Endometrium (tissue), 2 donors: ENCODE measurements around the gene ARCN1.
"Not testable (repeated sequence)": the region's sequence is repeated elsewhere in the genome, so short reads cannot be mapped to it uniquely, and the experiment has no call there.

Experiments
- FAIRE-seq: peaks from 2 replicates; lab custom pipeline; 2012; peaks lifted over from hg19 to GRCh38; lab: Jason Lieb, UNC
- donor health status: control.
- donor health status: control.

The ARCN1 gene

DNA sequence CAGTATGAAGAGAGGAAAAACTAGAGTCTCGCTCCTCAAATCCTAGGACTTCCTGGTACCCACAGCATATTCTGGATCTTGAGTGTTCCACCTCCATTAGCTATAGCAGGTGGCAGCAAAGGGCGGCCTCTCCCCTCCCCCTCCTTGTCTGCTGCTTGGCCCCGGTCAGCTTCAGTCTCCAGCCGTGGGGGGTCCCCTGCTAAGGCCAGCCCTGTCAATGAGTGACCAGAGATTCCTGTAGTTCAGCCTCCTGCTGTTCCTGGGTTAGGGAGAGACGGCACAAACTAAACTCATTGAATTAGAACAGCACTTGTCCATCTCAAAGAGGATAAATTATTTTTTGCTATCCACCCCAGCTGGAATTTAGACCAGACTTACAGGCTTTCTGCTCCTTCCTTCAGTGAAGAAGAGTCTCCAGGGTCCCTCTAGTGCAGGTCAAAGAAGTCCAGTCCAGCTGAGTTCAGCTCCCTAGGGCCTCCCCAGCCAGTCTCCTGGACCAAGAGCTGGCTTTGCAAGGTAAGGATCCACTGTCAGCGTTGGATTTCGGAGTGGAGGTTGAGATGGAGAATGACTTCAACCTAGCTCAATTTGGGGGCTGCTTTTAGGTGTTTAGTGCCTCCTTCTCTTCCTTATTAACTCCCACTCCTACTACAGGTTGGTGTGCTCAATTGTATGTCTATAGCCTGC, 34.1 kb downstream of the ARCN1 start:
- no peak for FAIRE-seq

DNA sequence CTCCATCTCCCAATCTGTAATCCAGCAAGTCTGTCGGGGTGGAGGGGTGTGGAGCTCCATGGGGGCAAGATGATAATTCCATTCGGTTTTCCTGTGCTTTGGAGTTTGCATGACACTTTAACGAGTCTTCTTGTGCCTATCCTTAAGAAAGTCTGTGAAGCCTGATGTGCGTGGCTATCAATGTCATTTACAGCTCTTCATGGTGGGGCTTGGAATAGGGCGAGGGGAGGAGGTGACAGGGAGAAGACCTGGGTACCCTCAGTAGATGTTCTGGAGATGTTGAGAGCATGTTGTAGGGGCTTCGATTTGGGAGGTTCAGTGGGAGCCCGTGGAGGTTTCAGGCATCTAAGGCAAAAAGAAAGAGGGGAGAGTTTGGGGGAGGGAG, 34.6 kb downstream of the ARCN1 start:
- no peak for FAIRE-seq

DNA sequence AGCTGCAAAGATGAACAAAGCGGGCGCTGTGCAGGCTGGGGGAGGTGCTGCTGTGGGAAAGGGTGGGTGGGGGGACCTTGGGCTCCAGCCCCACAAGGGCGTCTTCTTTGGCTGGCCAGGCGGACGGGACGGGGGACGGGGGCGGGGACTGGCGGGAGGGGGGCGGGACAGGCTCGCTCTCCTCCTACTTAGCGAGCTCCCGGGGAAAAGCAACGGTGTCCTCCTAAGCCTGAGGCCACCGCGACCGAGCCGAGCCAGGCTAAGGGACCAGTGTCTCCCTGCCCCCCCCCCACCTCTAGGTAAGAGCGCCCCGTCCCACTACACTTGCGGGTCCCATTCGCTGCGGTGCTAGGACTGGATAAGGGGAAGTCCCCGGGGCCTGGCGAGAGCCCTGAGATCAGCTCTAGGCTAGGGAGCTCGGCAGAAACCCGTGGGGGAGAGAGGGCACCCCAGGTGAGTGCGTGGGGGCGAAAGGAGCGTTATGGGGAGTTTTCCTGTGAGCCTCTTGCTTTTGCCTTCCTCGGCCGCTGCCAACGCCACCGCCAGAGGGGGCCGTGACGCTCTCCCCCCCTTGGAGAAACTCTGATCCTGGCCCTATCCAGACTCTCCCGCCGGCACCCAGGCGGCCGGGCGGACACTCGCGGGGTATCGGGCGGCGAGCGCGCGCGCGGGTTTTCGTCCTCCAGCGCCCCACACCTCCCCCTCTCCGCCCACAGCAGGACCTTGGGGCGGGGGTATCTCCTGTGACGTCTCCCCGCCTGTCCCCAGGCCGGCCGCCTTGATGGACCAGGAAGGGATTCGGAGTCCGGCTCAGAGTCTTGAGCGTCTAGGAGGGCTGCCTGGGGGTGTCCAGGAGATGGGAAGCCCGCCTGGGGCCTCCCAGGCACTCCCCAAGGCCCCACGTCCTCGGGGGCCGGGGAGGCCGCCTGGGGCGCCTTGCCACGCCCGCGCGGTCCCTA, 35.5 kb downstream of the ARCN1 start, which contains the start of gene PHLDB1:
TSS of gene PHLDB1 (plus strand) at position 215 of the 959 bp plus-strand sequence. CDS start 6,222 bp downstream, outside the sequence.
- FAIRE-seq: no peak

DNA sequence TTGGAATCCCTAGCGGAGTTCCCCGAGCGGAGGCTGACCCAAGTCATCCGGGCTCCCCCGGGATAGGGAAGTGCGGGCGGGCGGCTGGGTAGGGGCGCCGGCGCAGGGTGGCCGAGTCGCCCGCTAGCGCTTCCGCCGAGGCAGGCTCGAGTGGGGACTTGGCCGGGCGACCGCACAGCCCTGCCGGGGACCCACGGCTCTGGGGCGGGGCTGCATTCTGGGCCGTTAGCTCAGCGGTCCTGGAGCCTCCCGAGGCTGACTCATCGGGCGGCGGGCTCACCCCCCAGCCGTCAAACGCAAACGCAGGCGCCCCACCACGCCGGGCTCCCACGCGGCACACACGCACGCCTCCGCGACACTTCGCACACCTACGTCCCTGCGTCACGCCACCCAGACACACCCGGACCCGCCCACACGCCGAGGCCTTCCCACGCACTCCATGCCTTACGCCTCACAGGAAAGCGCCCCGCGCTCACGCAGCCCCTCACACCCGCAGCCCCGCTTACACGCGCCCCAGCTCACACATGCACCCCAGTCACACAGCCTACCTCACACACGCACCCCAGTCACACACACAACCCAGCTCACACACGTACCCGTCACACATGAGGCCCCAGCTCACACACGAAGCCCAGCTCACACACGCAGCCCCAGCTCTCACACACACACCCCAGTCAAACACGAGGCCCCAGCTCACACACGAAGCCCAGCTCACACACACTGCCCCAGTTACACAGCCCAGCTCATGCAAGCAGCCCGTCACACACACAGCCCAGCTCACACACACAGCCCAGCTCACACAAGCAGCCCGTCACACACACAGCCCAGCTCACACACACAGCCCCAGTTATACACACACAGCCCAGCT, 36.4 kb downstream of the ARCN1 start:
- FAIRE-seq: no peak

DNA sequence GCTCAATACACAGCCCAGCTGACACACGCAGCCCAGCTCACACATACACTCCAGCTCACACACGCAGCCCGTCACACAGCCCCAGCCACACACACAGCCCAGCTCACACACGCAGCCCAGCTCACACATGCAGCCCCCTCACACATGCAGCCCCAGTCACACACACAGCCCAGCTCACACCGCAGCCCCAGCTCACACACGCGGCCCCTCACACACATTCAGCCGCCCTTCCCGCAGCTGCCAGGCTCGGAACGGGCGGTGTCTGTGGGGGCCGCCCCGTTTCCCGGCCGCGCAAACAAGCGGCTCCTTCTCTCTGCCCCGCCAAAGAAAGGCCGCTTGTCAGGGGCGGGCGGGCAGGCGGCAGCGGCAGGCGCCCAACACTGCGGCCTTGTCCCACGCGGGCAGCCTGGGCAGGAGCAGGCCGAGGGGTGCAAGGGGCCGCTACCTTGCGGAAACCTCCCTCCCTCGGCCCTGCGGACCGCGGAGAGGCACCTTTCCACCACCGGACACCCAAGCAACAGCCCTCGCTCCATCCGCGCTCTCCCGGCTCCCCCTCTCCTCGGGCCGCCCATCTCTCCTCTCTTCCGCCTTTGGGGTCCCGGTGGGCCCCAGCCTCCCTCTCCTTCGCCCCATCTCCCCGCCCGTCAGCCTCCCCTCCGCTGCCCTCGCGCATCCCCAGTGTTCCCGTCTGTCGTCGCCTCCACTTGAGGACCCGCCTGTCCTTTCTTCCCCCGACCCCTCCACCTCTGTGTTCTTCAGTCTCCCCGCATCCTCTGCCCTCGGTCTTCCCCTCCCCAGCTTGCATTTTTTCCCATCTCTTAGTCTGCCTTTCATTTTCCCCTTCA, 37.4 kb downstream of the ARCN1 start:
- no peak for FAIRE-seq

DNA sequence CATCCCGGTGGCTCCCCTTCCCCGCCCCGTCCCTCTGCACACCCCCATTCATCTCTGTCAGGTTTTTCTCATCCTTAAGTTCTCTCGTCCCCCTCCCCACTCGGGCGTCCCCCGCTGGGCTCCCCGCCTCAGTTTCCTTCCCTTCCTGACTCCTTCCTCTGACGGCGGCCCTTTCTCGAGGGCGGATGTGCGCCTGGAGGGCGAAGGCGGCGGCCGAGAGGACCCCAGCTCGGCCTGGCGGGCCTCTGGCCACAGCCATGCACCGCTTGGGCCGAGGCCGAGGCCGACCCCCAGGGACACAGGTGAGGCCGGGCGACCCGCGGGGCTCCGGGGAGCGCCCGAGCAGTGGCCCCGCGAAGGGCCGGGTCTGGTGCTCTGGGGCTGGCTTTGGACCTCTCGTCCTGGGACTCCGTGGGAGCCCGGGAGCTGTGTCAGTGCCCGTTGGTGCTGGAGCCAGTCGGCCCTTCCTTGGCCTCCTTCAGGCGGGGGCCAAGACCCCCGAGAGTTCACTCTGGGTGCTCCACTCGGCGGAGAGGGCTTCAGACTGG, 38.1 kb downstream of the ARCN1 start:
- FAIRE-seq: no peak

DNA sequence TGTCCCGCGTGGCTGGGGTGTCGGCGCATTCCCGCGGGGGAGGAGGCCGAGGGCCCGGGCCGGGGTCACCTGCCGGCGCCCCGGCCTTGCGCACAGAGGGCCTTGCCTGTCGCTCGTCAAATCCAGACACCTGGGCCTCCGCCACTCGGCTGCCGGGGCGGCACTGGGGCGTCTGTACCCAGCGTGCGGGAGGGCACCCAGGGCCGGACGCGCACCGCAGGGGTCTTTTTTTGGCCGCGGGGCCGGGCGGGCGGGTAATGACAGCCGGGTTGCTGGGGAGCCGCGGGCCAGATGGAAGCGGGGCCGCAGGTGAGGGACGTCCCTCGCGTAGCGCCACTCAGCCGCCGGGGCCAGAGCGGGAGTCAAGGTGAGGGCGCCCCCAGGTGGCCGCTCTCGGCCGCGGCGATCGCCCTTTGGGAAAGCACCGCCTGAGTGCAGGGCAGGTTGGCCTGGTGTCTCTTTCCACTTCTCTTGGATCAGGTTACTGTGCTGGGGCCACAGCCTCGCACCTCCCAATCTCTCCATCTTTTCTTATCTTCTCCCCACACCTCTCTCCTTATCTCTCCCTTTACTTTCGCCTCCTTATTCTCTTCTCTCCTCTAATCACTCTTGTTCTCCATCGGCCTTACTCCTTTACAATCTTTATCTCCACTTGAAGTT, 38.7 kb downstream of the ARCN1 start:
- no peak for FAIRE-seq

DNA sequence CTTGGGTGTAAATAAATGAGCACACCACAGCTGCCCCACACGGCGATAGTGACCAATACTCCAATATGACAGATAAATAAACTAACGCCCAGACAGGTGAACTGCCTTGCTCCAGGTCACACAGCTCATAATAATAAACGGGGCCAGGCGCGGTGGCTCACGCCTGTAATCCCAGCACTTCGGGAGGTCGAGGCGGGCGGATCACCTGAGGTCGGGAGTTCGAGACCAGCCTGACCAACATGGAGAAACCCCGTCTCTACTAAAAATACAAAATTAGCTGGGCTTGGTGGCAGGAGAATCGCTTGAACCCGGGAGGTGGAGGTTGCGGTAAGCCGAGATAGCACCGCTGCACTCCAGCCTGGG, 39.2 kb downstream of the ARCN1 start:
- not testable (repeated sequence) for FAIRE-seq

DNA sequence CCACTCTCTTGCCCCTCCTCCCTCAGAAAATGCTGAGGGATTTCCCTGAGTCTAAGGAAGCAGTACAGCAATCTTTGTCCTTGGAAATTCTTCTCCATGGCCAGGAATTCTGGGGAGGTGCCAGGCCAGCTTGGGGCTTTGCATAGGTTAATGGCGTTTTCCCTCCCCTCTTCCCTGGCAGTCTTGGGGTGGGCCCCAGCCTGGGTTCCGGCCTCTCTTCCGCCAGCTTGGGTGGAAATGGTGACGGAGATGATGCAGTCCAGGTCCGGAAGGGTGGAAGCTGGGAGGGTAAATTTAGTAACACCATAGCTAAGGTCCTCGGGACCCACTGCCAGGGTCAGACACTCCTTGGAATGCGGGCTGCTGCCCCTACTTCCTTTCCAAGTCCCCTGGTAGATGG, 40.2 kb downstream of the ARCN1 start:
- no peak for FAIRE-seq

DNA sequence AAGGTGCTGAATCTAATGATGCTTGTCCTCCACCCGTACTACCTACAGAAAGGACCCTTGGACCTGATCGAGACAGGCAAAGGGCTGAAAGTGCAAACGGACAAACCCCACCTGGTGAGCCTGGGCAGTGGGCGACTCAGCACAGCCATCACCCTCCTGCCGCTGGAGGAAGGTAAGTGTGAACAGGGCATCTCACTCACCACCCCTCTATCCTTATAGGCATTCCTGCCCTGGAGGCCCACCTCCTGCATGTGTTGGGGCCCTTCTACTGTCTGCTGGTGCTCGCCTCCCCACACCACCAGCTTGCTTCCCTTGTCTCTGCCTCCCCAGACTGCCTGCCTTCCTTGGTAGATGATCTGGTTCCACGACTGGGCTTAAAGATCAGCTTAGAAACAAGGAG, 42.3 kb downstream of the ARCN1 start:
- no peak for FAIRE-seq

DNA sequence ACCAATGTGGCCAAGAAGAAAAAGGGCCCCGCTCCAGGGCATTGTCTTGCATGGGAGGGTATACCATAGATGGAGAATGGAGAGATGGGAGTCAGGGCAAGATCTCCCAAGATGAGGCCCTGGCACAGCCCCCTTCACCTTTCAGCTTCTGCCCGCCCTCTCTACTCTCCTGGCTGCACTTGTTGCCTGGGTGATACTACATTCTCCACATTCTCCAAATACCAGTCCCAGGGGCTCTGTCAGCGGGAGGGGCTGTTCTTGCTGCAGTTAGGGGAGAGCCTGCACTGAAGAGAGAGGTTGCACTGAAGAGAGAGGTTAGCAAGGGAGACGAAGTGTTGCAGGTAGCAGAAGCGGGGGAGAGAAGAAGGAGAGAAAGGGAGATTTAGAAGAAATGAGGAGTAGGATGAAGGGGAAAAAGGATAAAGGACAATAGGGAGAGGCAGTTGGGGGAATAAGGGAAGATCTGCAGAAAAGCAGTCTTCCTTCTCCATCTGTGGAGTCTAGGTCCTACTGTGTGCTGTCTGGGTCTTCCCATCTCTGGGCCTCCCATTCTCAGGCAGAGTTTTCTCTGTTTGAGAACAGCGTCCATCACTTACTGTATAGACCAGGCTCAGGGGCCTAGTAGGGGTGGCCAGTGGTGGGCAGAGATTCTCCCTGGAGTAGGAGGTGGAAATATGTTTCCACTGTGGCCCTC, 43.2 kb downstream of the ARCN1 start:
- FAIRE-seq: no peak

DNA sequence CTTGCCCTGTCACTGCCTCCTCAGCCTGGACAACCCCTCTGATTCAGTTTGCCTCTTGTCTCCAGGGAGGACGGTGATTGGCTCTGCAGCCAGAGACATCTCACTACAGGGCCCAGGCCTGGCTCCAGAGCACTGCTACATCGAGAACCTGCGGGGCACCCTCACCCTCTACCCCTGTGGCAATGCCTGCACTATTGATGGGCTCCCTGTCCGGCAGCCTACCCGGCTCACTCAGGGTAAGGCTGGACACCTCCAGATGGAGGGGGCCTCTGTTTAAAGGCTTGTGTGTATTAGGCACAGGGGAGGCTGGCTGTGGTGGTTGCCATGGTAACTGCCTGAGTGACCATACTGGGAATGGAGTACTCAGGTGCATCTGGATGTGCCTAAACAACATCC, 43.8 kb downstream of the ARCN1 start:
- no peak for FAIRE-seq

DNA sequence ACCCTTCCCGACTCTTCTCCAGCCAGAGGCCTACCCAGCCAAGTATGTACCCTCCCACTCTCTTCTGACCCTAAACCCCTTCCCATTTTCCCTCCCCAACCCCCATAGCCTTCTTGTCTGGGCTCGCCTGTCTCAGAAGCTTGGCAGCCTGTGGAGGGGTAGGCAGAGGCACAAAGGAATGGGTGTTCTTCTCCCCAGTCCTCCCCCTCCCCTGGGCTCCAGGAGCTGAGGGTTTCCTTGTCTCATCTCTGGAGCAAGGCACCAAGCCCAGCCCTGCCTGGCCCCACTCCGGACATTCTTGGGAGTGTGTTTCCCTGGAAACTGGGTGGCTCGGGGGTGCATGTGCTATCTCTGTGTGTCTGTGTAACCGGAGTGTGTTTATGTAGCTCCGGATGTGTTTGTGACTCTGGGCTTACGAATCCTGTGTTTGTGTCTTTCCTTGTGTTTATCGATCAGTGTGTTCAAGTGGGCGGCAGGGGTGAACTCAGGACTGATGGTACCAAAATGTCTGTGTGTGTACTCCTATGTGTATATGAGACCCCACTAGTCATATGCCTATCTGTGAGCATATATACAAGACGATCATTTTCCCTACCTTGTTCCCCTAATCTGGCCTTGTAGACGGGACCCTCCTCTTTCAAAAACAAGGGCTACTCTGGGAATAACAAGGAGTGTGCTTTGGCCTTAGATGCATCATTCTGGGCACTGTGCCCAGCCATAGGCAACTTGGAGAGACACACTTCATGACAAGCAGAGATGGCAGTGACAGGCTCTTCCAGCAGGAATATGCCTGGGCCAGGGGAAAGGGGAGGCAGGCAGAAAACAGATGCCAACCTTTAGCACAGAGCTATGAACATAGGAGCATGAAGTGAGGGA, 46.1 kb downstream of the ARCN1 start:
- no peak for FAIRE-seq

DNA sequence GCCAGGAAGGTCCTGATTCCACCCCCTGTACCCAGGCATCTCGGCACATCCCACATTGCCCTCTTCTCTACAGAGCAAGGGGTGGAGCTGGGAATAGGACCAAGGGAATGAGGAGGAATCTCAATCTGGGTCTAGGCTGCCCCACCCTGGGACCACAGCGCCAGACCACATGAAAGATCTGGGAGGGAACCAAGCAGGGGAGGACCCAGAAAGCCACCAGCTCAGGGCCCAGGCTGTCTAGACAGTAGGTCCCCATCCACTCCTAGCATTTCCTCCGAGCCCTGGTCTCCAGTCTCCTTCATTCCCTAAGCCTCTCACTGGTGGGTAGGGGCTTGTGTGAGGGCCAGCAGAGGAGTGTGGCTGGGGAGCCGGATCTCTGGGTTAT, 46.8 kb downstream of the ARCN1 start:
- no peak for FAIRE-seq

DNA sequence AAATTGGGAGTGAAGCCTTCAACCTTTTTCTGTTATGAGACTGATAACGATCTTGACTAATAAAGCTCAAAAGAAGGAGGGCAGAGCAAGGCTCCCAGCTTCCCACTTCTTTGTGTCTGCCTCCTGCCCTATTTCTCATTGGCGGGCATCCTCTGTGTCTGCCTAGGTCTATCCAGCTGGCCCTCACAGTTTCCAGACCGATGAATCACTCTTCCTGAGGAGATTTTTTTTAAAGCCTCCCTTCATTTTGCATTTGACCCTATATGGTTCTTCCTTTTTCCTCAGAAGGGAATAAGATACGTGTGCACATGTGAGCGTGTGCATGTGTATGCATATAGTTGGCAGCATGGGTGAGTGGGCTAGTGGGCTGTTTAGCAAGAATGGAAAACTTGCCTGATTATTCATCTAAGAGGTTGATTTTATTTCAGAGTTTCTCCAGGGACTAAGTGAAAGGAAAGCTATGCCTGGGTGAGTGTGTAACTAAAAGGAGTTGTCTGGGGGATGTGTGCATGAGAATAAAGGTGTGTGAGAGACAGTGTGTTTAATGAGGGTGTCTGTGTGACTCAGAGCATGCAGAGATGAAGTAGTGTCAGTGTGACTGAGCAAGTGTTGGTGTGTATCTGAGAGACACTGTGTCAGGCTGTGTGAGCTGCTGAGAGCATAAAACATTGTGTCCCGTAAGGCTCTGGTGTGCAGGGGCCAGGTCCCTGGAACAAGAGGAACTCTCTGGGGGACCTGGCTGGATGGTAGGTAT, 47.4 kb downstream of the ARCN1 start:
- no peak for FAIRE-seq

DNA sequence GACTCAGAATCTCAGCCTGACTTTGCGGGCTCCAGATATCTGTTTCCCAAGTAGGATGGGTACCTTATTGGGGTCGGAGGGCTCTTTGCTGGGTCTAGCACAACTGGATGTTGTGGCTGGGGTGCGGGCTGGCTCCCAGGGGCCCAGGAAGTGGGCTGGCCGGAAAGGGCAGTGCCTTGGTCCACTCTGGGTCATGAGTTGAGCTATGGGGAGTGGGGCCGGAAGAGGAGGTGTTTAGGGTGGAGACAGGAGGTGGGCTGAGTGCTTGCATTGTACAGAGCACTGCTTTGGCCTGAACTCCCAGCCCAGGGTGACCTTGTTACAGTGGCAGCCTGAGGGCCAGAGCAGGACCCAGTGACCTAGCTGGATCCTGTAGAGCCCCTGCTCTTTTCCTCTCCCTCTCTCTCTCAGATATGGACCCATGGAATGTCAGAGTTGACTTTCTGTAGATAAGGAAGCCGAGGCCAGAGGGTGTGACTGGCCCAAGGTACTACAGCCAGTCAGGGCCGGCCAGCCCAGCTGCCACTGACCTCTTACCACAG, 48.4 kb downstream of the ARCN1 start:
- FAIRE-seq: no peak

DNA sequence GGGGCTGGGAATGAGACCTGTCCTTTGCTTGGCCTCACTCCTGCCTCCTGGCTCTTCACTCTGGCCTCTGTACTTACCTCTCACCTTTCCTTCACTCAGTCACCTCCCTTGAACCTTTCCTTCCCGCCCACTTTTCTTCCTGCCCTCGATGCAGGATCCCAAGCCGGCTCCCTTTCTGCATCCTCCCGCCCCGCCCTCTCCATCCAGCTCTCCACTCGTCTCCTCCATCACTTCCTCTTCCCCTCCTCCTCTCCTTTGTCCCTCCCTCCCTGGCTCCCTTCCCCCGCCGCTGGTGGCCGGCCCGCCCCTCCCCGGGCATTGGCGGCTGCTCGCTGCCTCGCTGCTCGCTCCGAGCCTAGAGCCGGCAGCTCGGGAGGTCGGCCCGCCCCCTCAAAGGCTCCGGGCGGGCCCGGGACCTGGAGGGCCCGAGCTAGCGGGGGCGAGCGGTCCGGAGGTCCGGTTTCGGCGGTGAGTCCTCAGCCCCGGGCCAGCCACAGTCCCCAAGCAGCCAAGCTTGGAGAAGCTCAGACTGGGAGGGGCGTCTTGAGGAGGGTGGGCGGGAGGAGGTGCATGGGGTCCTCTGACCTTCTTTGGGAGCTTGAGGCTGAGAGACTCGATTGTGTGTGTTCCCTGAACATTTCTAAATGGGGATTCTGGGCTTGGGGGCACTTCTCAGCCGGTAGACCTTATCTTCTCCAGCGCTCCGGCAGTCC, 49.0 kb downstream of the ARCN1 start:
- FAIRE-seq: no peak
